Measurements from ENCODE around the gene FFAR3.

DNA sequence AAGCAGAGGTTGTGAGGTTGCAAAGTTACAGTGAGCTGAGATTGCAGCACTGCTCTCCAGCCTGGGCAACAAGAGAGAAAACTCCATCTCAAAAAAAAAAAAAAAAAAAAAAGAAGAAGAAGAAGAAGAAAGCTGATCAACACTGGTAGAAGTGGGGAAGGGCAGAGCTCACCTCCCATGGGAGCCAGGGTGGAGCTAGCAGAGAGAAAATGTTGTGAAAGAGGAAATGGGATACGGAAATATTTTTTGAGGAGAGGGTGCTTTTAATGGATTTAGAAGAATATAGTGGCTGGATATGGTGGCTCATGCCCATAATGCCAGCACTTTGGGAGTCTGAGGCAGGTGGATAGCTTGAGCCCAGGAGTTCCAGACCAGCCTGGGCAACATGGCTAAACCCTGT lies 19.4 kb downstream of the FFAR3 start:
- TF ChIP-seq CTCF (IDR thresholded peaks at IDR 0.05; ENCODE audit: insufficient read depth, low read length): no peak
- TF ChIP-seq, protein P1, sequence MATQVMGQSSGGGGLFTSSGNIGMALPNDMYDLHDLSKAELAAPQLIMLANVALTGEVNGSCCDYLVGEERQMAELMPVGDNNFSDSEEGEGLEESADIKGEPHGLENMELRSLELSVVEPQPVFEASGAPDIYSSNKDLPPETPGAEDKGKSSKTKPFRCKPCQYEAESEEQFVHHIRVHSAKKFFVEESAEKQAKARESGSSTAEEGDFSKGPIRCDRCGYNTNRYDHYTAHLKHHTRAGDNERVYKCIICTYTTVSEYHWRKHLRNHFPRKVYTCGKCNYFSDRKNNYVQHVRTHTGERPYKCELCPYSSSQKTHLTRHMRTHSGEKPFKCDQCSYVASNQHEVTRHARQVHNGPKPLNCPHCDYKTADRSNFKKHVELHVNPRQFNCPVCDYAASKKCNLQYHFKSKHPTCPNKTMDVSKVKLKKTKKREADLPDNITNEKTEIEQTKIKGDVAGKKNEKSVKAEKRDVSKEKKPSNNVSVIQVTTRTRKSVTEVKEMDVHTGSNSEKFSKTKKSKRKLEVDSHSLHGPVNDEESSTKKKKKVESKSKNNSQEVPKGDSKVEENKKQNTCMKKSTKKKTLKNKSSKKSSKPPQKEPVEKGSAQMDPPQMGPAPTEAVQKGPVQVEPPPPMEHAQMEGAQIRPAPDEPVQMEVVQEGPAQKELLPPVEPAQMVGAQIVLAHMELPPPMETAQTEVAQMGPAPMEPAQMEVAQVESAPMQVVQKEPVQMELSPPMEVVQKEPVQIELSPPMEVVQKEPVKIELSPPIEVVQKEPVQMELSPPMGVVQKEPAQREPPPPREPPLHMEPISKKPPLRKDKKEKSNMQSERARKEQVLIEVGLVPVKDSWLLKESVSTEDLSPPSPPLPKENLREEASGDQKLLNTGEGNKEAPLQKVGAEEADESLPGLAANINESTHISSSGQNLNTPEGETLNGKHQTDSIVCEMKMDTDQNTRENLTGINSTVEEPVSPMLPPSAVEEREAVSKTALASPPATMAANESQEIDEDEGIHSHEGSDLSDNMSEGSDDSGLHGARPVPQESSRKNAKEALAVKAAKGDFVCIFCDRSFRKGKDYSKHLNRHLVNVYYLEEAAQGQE (IDR thresholded peaks at IDR 0.05; ENCODE audit: insufficient replicate concordance, low read depth): no peak
- no peak for TF ChIP-seq POLR2AphosphoS5 (IDR thresholded peaks at IDR 0.05; ENCODE audit: low read depth)
